ENCODE data around the gene FGFRL1.
A peak's percentile ranks its signal among the peaks of the same experiment; 100 is the strongest.
"Not testable (repeated sequence)": the region's sequence is repeated elsewhere in the genome, so short reads cannot be mapped to it uniquely, and the experiment has no call there.

Gene FGFRL1

DNA sequence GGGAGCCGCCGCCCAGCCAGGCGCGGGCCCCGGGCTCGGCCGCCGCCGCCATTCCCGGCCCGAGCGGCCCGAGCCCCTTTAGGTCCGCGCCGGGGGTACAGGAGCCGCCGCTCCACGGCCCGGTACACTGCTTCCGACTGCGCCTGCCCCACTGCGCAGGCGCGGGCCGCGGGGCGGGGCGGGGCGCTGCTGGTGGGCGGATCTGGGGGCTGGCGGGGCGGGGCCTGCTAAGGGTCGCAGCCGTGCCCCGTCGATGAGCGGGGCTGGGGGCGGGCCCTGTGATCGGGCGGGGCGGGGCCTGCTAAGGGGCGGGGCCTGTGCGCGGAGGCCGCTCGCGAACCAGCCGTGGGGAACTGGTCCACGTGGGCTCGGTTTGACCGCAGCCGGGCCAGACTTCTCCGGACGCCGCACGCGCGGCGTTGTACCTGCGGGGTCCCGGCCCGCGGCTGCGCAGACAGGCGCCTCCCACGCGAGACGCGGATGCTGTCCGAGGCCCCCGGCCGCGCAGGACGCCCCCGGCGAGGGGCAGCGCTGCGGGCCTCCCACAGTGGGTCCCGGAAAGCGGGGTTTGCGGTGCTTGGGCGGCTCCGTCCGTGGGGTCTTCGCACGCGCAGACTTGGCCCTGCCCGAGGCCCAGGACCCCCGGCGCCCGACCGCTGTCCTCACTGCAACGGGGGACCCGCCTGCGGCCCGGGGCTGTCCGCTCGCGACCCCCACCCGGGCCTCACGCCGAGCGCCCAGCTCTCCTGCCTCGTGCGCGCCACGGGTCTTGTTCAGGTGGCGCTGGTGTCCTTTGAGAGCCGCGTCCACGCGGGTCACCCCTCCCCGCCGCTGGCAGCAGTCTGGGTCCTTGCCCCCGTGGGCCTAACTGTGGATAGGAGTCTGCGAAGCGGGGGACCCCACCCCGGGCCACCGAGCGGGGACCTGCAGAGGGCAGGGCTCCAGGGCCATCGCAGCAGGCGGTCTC is 37.7 kb upstream of the FGFRL1 start, which contains the start of gene DGKQ:
Gene DGKQ, minus strand, starts transcription at position 139 of the 967 bp plus-strand sequence. Its CDS starts 87 bp downstream, at position 52.
- DNase-seq, result peak; percentile 52
- H3K36me3 ChIP-seq (replicated peaks), result no peaks in the 10 kb centered on the region
- H3K27me3 ChIP-seq (replicated peaks), result no peaks in the 10 kb centered on the region
- TF ChIP-seq, protein P1, sequence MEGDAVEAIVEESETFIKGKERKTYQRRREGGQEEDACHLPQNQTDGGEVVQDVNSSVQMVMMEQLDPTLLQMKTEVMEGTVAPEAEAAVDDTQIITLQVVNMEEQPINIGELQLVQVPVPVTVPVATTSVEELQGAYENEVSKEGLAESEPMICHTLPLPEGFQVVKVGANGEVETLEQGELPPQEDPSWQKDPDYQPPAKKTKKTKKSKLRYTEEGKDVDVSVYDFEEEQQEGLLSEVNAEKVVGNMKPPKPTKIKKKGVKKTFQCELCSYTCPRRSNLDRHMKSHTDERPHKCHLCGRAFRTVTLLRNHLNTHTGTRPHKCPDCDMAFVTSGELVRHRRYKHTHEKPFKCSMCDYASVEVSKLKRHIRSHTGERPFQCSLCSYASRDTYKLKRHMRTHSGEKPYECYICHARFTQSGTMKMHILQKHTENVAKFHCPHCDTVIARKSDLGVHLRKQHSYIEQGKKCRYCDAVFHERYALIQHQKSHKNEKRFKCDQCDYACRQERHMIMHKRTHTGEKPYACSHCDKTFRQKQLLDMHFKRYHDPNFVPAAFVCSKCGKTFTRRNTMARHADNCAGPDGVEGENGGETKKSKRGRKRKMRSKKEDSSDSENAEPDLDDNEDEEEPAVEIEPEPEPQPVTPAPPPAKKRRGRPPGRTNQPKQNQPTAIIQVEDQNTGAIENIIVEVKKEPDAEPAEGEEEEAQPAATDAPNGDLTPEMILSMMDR (IDR thresholded peaks at IDR 0.05; ENCODE audit: low read depth, low read length, missing control alignments), result no peak
- no peak within 1 kb of the TSS for H3K27ac ChIP-seq
- H3K4me3 ChIP-seq (ENCODE audit: low read depth, low read length), result peak within 1 kb of the TSS; percentile 64
- in situ Hi-C loops (cut with HindIII; ENCODE audit: low pct_ligation_motif_present, low sequenced_read_pairs), result no loop called here

DNA sequence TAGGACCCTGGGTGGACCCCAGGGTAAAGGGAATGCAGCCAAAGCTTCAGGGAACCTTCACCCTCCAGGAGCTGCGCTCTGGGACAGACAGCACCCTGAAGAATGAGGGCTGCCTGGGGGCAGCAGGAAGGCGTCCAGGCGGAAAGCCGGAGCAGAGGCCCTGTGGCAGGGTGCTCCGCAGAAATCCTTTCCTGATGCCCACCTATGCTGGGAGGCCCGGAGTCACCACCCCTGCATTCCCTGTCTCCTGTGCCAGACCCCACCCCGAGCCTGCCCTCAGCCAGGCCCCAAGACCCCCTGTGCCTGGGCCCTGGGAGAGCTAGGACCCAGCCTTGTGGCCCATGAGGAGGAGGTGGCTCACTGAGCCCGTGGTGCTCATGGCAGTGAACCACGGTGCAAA is 36.8 kb upstream of the FGFRL1 start:
- no peaks in the 10 kb centered on the region for H3K27me3 ChIP-seq (replicated peaks)
- TF ChIP-seq, protein P1 (IDR thresholded peaks at IDR 0.05; ENCODE audit: low read depth, low read length, missing control alignments), result no peak
- DNase-seq, result no peak
- H3K4me3 ChIP-seq (ENCODE audit: low read depth, low read length), result no peak overlapping the region
- H3K27ac ChIP-seq, result no peak overlapping the region
- in situ Hi-C loops (cut with HindIII; ENCODE audit: low pct_ligation_motif_present, low sequenced_read_pairs), result no loop called here
- H3K36me3 ChIP-seq (replicated peaks), result no peaks in the 10 kb centered on the region

DNA sequence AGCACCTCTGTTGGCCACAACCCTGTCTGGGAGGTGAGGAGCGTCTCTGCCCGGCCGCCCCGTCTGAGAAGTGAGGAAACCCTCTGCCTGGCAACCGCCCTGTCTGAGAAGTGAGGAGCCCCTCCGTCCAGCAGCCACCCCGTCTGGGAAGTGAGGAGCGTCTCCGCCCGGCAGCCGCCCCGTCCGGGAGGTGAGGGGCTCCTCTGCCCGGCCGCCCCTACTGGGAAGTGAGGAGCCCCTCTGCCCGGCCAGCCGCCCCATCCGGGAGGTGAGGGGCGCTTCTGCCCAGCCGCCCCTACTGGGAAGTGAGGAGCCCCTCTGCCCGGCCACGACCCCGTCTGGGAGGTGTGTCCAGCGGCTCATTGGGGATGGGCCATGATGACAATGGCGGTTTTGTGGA is 35.4 kb upstream of the FGFRL1 start:
- H3K27ac ChIP-seq; H3K27me3 ChIP-seq (replicated peaks); in situ Hi-C loops (cut with HindIII; ENCODE audit: low pct_ligation_motif_present, low sequenced_read_pairs); H3K36me3 ChIP-seq (replicated peaks); DNase-seq; H3K4me3 ChIP-seq (ENCODE audit: low read depth, low read length): not testable (repeated sequence)

DNA sequence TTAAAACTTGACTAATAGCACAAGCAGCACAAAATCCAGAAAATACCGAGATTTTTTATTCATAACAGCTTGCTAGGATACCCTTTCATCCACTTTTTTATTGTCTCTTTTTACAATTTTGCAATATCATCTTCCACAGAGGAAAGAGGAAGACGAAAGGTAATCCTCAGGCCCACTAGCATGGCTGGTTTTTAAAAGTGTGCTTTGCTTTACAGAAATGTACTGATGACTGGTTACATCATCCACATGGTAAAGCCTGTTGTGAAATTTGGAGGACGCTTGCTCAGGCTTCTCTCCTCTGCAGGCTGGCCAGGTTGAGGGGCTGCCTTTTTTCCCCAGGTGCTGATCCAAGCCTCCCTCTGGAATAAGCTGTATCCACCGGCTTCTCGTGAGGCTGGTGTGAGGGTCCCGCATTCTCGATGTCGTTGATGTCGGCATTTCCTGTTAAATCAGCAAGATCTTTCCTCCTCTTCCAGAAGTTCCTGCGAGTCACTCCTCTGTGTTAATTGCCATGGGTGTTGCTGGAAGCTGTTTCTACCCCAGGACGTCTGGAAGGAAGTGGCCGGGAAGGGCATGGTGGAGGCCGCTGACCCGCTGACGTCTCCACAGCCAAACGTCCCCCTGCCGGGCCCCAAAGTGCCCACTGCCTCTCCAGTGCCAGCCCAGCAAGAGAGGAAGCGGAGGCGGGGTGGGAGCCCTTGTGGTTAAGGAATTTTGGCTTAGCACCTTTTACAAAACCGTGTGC is 32.3 kb upstream of the FGFRL1 start:
- no peak overlapping the region for H3K27ac ChIP-seq
- no peak overlapping the region for H3K4me3 ChIP-seq (ENCODE audit: low read depth, low read length)
- TF ChIP-seq, protein P1 (IDR thresholded peaks at IDR 0.05; ENCODE audit: low read depth, low read length, missing control alignments), result no peak
- no peaks in the 10 kb centered on the region for H3K36me3 ChIP-seq (replicated peaks)
- in situ Hi-C loops (cut with HindIII; ENCODE audit: low pct_ligation_motif_present, low sequenced_read_pairs), result no loop called here
- no peak for DNase-seq
- H3K27me3 ChIP-seq (replicated peaks), result no peaks in the 10 kb centered on the region

DNA sequence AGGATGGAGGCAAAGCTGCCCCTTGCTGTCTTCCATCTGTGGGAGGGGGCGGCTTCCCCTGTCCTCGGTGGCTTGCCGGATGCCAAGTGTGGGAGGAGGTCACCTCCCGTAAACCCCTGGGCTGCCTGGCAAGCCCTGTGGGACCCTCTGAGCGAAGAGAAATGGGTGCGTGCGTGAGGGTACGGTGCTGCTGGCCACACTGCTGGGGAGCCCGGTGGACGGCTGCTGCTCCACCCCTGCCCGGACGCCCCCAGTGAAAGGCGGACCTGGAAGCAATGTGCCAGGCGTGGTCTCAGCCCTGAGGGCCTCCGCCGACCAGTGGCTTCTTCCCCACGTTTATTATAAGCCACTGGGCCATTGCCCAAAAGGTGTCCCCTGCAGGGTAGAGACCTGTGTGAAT is 29.1 kb upstream of the FGFRL1 start:
- in situ Hi-C loops (cut with HindIII; ENCODE audit: low pct_ligation_motif_present, low sequenced_read_pairs), result no loop called here
- TF ChIP-seq, protein P1 (IDR thresholded peaks at IDR 0.05; ENCODE audit: low read depth, low read length, missing control alignments), result no peak
- Histone ChIP-seq H3K4me3 (ENCODE audit: low read depth, low read length) (no peak overlapping the region), H3K36me3 (replicated peaks) (no peaks in the 10 kb centered on the region), H3K27ac (no peak overlapping the region), H3K27me3 (replicated peaks) (no peaks in the 10 kb centered on the region)
- no peak for DNase-seq

DNA sequence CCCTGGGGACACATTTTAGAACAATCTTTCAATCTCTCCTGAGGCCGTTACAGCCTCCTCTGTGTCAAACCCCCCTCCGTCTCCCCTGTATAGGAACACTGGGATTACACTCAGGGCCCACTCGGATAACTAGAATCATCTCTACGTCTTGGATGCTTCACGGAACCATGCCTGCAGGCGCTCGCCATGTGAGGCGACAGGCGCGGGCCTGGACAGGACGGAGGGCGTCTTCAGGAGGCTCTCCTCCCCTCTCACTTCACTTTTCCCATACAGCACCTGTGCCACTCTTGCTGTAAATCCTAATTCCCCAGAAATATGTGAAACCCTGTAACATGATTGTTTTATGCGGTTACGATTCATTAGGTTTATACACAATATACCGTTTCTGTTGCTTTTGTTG is 28.6 kb upstream of the FGFRL1 start:
- TF ChIP-seq, protein P1 (IDR thresholded peaks at IDR 0.05; ENCODE audit: low read depth, low read length, missing control alignments), result no peak
- DNase-seq, result no peak
- H3K4me3 ChIP-seq (ENCODE audit: low read depth, low read length), result no peak overlapping the region
- H3K27ac ChIP-seq, result no peak overlapping the region
- no peaks in the 10 kb centered on the region for H3K36me3 ChIP-seq (replicated peaks)
- no peaks in the 10 kb centered on the region for H3K27me3 ChIP-seq (replicated peaks)
- in situ Hi-C loops (cut with HindIII; ENCODE audit: low pct_ligation_motif_present, low sequenced_read_pairs), result no loop called here

Data from brain microvascular endothelial cell (primary cell).